Lower leg skin (tissue), 3 donors: Measurements from ENCODE around the gene RBPJ.

Source experiments
- POLR2A ChIP-seq, 2 donors: fragments of 450-650 bp; IDR thresholded peaks; one replicate each; pipeline ENCODE4 v1.6.1; 2016 to 2017; ENCODE audit warnings: antibody characterized with exemption in 2 of 2, mild to moderate bottlenecking in 1 of 2, moderate library complexity in 1 of 2
- TF ChIP-seq, protein P1 (sequence below), 3 donors: fragments of 450-650 bp; IDR thresholded peaks; one replicate each; pipeline ENCODE4 v1.5.1; 2016; ENCODE audit warnings: antibody characterized with exemption in 3 of 3, mild to moderate bottlenecking in 3 of 3, moderate library complexity in 2 of 3

DNA sequence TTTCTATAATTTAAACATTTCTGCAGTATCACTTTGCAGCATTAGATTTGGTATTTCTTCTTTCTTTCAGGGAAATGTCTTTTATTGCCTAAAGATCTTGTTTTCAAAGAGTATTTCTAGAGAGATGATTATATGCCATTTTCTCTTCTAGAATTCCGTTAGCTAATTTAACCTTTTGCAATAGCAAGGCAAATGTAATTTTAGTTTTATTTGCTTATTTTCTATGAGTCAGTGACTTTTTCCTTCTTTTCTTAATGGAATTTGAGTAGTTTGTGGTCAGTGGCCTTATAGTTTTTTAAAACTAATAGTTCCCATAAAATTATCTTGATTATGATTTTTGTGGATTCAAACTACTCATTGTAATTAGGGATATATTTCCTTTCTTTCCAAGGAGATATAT lies 97.3 kb downstream of the RBPJ start:
- TF ChIP-seq POLR2A (IDR thresholded peaks at IDR 0.05) = no peak
- TF ChIP-seq, protein P1, sequence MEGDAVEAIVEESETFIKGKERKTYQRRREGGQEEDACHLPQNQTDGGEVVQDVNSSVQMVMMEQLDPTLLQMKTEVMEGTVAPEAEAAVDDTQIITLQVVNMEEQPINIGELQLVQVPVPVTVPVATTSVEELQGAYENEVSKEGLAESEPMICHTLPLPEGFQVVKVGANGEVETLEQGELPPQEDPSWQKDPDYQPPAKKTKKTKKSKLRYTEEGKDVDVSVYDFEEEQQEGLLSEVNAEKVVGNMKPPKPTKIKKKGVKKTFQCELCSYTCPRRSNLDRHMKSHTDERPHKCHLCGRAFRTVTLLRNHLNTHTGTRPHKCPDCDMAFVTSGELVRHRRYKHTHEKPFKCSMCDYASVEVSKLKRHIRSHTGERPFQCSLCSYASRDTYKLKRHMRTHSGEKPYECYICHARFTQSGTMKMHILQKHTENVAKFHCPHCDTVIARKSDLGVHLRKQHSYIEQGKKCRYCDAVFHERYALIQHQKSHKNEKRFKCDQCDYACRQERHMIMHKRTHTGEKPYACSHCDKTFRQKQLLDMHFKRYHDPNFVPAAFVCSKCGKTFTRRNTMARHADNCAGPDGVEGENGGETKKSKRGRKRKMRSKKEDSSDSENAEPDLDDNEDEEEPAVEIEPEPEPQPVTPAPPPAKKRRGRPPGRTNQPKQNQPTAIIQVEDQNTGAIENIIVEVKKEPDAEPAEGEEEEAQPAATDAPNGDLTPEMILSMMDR (IDR thresholded peaks at IDR 0.05) = no peak
